CD4-positive, alpha-beta T cell treated with Interleukin-15 for 1 hour (primary cell): ENCODE results near the gene MAP3K21.

Experiments used
- DNase-seq: peaks from one replicate; pipeline ENCODE4 v3.0.0-alpha.2; 2020

The MAP3K21 gene

GRCh38 chr1:233390842-233391737, 63.6 kb downstream of the MAP3K21 start:
- no peak for DNase-seq

- no peak for DNase-seq
Measured at GRCh38 chr1:233393084-233393840, 65.7 kb downstream of the MAP3K21 start.

GRCh38 chr1:233393926-233394680, 66.6 kb downstream of the MAP3K21 start:
- no peak for DNase-seq

GRCh38 chr1:233394860-233395717, 67.6 kb downstream of the MAP3K21 start:
- no peak for DNase-seq

- no peak for DNase-seq
Measured at GRCh38 chr1:233395863-233396646, 68.5 kb downstream of the MAP3K21 start.

GRCh38 chr1:233406339-233406960, 78.9 kb downstream of the MAP3K21 start:
- no peak for DNase-seq

- no peak for DNase-seq
Measured at GRCh38 chr1:233406994-233407631, 79.6 kb downstream of the MAP3K21 start.

- no peak for DNase-seq
Measured at GRCh38 chr1:233409540-233409939, 82.0 kb downstream of the MAP3K21 start.

- DNase-seq = no peak
Measured at GRCh38 chr1:233410906-233411305, 83.4 kb downstream of the MAP3K21 start.

- no peak for DNase-seq
Measured at GRCh38 chr1:233412812-233413211, 85.3 kb downstream of the MAP3K21 start.

- no peak for DNase-seq
Measured at GRCh38 chr1:233421293-233421692, 93.8 kb downstream of the MAP3K21 start.

- no peak for DNase-seq
Measured at GRCh38 chr1:233424779-233425178, 97.3 kb downstream of the MAP3K21 start.

- DNase-seq = no peak
Measured at GRCh38 chr1:233427907-233428306, 100.4 kb downstream of the MAP3K21 start.

GRCh38 chr1:233431753-233432403, 104.4 kb downstream of the MAP3K21 start:
- DNase-seq = no peak

- no peak for DNase-seq
Measured at GRCh38 chr1:233432916-233433315, 105.4 kb downstream of the MAP3K21 start.

GRCh38 chr1:233433436-233434210, 106.1 kb downstream of the MAP3K21 start:
- no peak for DNase-seq
